Sigmoid colon (tissue), 3 donors: Measurements from ENCODE around the gene NDUFS1.

ENCODE experiments used
- POLR2A ChIP-seq, 2 donors: fragments of 450-650 bp; IDR thresholded peaks; one replicate each; pipeline ENCODE4 v1.6.1; 2016; ENCODE audit warnings: antibody characterized with exemption in 2 of 2, mild to moderate bottlenecking in 2 of 2, moderate library complexity in 2 of 2
- TF ChIP-seq, protein P1 (sequence below), 4 experiments: fragments of 450-650 bp in 3 of 4; fragments of 200-600 bp in 1 of 4; IDR thresholded peaks; one replicate each; pipeline ENCODE4 v1.5.1; 2016 to 2019; ENCODE audit warnings: antibody characterized with exemption in 4 of 4, mild to moderate bottlenecking in 3 of 4, moderate library complexity in 2 of 4

GRCh38 chr2:206082298-206082843 is 76.9 kb downstream of the NDUFS1 start:
- TF ChIP-seq, protein P1, sequence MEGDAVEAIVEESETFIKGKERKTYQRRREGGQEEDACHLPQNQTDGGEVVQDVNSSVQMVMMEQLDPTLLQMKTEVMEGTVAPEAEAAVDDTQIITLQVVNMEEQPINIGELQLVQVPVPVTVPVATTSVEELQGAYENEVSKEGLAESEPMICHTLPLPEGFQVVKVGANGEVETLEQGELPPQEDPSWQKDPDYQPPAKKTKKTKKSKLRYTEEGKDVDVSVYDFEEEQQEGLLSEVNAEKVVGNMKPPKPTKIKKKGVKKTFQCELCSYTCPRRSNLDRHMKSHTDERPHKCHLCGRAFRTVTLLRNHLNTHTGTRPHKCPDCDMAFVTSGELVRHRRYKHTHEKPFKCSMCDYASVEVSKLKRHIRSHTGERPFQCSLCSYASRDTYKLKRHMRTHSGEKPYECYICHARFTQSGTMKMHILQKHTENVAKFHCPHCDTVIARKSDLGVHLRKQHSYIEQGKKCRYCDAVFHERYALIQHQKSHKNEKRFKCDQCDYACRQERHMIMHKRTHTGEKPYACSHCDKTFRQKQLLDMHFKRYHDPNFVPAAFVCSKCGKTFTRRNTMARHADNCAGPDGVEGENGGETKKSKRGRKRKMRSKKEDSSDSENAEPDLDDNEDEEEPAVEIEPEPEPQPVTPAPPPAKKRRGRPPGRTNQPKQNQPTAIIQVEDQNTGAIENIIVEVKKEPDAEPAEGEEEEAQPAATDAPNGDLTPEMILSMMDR (IDR thresholded peaks at IDR 0.05): no peak
- no peak for TF ChIP-seq POLR2A (IDR thresholded peaks at IDR 0.05)
